T1000 (cell line): Measurements from ENCODE around the gene GALNT6.

Experiments used
- DNase-seq: peaks from one replicate; lab custom pipeline; 2025; ENCODE audit warnings: mixed read lengths; lab: John Stamatoyannopoulos, UW

The GALNT6 gene

DNA sequence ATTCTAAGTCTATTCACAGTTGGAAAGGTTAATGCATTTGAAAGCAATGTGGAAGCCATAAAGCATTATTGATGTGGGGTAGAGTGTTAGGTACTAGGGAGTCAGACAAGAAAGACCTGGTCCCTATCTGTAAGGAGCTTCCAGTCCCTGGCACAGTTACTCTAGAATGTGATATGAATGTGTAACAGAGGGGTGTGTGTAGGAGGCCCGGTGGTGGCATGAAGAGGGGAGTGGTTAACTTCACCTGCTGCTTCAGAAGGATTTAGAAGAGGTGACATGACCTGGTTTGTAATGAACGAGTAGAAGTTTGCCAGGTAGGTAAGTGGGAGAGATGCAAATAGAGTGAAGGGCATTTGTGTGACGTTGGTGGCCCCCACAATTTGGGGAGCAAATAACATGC lies 15.1 kb upstream of the GALNT6 start:
- DNase-seq = no peak

DNA sequence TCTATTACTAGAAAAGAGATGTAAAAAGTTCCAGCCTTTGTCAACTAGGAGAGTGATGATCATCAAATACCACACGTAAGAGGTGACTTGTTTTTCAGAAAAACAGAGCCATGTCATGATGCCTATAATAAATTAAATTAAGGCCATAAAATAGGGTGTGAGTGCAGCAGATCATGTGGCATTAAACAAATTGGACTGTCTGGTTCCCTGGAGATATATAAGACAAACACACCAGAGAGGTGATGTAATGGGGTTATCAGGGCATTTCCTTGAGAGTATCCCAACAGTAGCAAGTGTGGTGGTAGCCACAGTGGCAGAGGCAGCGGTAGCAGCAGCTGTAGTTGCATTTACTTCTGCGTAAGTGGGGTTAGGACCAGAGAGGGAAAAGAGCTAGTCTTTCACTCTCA lies 14.6 kb upstream of the GALNT6 start:
- no peak for DNase-seq

DNA sequence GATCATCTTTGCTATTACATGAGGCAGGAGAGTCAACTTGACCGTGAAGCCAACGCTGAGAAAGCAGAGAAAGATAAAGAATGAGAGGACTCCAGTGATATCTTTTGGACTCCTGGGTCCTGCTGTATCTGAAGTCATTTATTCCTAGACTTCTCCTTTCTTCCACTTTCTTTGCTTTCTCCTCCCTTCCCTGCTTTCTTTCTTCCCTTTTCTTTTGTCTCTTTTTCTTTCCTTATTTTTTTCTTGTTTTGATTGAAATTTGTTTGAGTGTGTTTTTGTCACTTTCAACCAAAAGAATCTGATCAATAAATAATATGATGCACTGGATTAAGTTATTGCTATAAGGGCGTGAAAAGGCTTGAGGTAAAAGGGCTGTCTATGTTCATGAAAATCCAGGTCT lies 13.4 kb upstream of the GALNT6 start:
- DNase-seq = no peak

DNA sequence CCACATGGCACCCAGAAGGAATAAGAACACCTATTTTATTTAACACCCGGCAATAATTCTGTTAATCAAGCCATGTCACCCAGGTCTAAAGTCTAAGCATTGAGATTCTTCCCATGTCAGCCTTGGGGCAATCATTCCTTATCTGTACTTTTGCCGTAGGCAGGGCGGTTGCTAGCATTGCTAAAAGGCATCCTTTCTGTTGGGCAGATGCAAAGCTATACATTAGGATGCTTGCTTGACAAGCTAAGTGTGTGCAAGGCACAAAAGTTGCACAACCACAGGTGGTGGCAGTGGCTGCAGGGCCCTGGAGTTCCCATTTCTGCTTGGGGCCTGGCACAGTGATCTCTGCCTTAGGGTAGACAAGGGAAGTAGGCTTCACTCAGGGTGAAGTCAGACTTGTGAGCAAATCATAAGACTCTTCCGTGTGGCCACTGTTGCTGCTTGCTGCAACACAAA lies 12.5 kb upstream of the GALNT6 start:
- no peak for DNase-seq

DNA sequence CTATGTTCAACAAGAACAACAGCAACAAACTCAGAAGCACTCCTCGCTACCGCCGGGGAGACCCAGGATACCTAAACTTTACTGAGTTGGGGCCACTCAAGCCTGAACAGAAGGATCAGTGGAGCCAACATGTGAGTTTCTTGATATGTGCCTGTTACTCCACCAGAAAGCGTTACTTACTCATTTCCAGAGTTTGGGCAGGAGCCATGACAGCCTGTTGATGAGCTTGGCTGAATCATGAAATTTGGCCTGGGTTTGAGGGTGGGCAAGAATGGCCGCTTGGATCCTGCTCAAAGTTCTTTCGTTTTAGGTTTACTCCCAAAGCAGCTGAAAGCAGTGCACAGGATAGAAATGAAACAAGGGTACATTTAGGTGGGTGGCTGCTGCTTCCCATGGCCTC lies 12.0 kb upstream of the GALNT6 start:
- no peak for DNase-seq

DNA sequence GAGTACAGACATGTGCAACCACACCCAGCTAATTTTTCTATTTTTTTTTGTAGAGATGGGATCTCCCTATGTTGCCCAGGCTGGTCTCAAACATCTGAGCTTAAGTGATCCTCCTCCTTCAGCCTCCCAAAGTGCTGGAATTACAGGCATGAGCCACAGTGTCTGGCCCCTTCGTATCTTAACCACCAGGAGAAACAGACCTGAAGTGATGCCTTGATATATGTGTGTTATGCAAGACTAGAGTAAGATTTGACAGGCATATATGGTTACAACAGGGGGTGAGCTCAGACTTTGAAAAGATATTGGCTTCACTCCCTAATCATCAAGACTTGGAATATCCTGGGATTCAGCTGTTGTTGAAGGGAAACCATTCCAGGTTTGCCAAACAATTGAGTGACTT lies 10.7 kb upstream of the GALNT6 start:
- DNase-seq = no peak

DNA sequence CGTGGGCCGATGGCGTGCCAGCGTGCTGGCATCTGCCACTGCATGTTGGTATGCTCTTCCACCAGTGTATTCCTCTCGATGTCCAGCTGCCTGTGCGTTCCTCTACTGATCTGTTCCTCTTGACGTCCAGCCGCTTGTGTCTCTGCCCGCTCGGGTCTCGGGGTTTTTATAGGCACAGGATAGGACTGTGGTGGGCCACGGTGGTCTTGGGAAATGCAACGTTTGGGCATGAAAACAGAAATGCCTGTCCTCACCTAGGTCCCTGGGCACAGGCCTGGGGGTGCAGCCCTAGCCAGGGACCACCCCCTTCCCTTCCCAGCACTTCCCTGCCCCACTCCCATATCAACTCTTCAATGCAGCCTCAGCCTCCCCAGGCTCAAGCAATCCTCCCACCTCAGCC lies 10.3 kb upstream of the GALNT6 start:
- DNase-seq = no peak

DNA sequence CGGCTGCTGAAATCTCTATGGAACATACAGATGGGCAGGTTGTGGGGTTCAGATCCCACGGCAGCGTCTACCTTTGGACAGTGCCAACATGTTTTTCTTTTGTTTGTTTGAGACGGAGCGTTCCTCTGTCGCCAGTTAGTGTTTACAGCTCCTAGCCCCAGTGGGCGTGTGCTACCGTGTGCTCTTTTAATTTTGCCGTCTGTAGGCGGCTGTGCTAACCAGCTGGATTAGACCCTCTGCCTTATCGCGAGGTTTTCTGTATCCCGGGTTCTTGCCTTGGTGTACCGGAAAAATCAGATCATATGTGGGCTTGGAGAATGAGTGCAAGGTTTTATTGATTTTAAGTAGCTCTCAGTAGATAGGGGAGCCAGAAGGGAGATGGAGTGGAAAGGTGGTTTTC lies 9.8 kb upstream of the GALNT6 start:
- DNase-seq = no peak

DNA sequence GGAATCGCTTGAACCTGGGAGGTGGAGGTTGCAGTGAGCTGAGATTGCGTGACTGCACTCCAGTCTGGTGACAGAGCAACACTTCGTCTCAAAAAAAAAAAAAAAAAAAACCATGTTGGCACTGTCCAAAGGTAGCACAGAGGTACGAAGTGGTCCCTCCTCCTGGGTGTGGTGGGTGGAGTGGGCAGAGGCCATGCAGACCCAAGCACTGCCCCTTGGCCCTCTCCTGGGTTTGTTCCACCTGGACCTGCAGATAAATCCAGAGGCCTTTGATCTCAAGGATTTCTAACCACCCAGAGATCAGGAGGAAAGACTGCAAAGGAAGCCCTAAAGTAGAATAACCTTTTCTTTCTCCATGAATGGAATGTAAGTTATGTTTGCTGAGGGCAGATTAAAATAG lies 8.7 kb upstream of the GALNT6 start:
- DNase-seq = no peak

DNA sequence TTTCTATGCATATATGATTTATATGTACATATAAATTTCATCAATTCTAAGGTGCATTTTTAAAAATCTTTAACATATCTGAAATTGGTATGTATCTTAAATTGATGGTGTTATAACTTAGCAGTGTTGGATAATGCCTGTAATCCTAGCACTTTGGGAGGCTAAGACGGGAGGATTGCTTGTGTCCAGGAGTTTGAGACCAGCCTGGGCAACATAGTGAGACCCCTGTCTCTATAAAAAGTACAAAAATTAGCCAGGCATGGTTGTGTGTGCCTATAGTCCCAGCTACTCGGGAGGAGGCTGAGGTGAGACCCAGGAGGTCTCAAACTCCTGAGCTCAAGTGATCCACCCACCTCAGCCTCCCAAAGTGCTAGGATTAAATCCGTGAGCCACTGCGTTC lies 6.5 kb upstream of the GALNT6 start:
- no peak for DNase-seq

DNA sequence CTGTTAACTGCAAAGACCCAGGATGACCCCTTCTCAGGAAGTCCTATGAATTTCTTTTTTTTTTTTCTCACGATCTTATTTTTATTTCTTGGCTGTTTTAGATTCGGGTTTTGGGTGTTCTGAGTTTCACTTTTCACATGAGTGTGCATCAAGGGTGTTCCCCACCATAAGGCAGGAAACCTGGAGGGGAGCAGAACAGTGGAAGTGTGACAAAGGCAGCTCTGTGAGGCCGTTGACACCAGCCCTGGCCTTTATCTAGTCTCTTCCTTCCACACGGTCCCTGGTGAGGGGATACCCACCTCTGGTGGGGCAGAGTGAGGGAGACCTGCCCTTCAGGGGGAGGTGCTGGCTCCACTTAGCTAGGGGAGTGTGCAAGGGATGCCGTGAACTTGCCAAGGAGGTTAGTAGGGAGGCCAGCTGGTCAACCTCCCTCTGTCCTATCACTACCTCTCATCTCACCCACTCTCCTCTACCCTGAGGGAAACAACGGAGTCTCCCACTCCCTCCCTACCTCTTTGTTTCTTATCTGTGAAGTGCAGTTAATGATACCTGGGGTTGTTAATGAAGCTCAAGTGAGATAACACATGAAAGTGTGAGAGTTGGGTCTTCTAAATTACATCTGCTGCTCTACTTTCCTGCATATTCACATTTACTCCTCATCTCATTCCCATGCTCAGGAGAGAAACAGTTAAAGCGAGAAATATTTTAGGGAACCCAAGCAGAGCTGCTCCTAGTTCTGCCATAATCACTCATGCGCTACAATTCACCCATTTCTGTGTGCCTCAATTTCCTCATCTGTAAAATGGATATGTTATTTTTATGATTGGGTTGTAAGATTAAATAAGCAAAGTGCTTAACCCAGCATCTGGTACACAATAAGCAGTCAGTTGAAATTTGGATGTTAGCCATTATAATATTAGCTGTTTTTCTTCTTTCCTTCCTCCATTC lies 4.4 kb upstream of the GALNT6 start:
- no peak for DNase-seq

DNA sequence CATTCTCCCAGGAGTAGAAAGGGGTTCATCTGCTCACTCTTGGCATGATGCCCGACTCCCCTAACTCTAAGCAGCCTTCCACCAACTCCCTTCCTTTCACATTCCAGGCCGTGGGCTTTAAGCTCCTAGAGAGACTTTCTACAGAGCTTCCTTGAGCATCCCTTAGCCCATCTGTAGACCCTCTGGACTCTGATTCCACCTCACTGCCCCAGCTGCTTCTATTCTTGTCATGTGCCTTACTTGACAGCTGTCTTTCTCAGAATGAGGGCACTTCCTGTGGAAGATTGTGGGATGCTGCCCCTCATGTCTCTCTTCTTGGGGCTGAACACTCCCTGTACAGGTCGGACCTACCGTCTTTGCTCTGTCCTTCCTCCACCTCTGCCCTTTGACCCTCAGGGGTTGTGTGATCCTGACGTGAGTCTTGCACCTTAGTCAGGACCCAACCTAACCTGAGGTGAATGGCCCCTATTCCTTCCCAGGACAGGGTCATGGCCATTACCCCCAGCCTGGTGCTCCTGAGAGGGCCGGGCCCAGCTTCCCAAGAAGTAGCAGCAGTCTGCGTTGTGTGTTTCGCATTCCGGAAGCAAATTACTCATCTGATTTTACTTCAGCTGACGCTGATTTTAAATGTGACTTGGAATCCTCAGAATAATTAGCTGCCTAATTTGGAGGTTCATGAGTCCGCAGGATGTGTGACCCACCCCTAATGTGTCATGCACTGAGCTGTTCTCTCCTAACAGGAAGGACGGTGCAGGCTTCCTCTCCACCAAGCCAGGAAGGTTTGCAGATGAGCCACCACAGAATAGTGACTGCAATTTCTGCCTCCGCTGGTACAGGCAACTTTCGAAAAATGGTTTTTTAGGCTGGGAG lies 2.7 kb upstream of the GALNT6 start:
- no peak for DNase-seq

DNA sequence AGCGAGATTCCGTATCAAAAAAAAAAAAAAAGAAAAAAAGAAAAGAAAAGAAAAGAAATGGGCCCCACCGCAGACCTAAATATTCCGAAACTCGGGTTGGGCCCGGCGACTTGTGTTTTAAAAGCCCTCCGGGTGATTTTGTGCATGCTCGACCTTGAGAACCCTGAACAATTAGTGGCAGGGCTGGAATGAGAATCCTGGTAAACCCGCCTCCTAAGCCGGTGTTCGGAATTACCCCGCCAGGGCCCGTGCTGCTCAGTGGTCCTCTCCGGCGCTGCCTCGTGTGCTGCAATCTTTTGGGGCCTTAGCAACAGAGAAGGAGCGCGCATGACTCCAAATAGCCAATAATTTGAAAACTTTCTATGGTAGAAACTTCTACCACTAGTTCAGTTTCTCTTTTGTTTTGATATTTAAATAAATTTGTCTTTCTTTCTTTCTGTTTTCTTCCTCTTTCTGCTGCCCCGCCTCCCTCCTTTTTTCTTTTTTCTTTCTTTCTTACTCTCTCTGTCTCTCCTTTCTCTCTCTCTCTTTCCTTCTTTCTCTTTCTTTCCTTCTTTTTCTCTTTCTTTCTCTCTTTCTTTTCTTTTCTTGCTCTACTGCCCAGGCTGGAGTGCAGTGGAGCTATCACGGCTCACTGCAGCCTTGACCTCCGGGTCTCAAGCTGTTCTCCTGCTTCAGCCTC lies 1.5 kb upstream of the GALNT6 start:
- no peak for DNase-seq

DNA sequence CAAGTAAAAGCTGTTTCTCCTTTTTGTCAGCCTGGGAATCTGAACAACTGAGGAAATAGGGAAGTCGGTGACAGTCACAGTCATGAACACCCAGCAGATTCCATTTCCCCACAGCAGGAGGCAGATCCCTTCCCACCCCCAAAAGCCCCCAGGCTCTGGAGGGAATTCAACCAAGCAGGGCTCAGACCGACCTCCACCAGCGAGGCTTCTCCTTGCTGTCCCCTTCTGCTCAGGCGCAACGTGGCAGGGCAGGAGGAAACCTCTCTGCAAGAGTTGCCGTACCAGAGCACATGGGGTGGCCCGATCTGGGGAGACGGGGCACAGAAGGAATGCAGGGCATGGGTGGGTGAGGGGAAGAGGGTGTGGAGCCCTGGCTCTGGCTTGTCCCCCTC lies 319 bp downstream of the GALNT6 start:
- no peak for DNase-seq

DNA sequence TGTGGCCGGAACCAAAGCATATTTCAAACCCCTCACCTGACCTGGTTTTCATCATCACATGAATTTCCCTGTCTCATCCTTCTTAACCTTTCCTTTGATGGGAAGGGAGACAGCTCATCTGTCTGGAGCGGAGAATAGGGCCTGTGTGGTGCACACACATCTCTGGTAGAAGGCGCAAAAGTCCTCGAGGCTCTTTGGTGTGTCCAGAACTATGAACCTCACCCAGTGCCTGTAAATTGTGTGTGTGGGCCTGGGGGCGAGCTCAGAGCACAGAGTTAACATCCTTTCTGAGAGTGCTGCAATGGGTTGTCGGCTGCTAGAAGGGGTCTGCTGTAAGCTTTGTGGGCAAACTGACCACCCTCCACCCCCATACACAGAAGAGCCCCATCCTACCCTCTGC lies 749 bp downstream of the GALNT6 start:
- DNase-seq = no peak

DNA sequence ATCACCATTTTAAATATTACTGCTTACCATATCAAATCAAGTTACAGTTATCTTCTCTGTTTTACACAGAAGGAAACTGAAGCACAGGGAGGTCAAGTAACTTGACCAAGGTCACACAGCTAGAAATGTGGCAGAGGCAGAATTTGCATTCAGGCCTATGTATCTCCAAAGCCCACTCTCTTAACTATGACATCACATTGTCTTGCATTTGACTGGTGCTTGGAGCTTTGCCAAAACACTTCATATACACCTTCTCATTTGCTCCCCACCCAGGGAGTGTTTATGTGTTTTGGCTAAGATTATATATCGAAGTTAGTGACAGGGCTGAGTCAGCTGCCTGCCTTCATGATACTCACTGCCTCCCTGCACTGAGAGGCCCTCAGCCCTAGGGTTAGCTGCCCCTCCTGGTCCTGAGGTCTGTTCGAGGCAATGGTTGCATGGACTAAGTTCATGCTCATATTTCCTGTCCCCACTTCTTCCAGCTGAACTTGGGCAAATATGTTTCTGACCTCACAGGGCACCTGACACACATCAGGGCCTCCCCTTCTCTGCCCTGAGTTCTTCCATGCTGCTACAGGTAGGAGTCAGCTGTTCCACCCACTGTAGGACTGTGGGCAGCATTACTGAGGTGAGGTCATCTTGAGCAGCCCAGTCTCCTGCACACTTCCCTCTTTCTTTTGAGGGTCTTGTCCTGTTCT lies 1.8 kb downstream of the GALNT6 start:
- DNase-seq = no peak

DNA sequence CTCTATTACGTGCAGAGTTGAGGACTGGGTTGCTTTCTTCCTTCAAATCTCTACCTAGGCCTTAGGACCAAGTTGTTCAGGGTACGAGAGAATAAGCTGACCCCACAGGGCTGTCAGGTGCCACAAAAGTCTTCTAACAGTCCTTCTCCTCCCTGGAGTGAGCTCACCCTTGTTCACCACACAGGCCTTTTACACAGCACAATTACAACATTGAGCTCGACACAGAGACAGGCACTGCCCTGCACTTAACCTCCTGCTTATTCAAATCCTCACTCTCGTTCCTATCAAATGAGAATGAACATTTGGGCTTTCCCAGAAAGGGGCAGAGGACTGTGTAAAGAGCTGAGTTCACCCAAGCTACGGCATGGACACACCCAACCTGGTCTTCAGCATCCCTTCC lies 2.4 kb downstream of the GALNT6 start:
- DNase-seq = no peak

DNA sequence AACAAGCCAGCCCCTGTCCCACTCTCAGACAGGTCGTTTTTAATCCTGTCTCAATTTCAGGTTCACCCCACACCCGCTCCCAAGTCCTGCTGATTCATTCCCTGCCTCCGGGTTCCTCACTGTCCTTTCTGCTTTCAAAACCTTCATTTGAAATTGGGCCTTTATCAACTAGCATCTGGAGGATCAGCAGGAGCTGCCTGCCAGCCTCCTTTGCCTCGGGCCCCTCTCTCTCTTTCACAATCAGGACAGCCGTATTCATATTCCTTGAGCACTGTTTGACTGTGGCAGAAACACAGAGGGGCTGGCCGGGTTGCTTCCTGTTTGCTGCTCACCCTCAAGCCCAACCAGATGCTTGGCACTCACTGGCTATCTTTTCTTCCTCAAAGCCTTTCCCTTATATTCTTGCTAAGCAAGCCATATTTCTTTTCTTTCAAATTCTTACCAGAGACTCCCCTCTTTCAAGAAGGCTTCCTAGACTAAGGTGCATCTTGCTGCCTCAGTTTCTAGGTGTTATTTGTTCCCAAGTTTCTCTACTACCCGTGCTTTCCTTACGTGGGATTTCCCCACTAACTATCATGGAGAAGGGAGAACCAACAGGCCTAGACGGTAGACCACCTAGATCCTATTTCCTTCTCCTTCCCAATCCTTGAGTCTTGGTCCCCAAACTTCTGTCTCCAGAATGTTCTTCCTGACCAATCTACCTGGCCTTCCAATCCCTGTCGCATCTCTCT lies 3.0 kb downstream of the GALNT6 start:
- no peak for DNase-seq

DNA sequence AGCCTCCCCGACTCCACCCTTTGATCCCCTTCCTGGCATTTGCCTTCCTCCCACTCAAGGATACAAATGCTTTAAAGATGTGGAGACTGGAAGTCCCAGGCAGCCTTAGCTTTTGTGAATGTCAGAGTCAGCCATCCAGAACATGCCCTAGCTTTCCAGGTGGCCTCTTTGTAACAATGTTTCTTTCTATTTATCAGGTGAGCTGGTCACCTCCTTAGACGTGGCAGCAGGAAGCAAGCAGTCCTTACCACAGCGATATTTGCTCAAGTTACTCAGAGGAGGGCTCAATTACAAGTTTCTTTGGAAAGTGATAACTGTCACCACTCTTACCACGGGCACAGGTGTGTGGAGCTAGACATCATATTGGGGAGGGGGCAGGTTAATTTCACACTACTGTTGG lies 4.9 kb downstream of the GALNT6 start:
- no peak for DNase-seq

DNA sequence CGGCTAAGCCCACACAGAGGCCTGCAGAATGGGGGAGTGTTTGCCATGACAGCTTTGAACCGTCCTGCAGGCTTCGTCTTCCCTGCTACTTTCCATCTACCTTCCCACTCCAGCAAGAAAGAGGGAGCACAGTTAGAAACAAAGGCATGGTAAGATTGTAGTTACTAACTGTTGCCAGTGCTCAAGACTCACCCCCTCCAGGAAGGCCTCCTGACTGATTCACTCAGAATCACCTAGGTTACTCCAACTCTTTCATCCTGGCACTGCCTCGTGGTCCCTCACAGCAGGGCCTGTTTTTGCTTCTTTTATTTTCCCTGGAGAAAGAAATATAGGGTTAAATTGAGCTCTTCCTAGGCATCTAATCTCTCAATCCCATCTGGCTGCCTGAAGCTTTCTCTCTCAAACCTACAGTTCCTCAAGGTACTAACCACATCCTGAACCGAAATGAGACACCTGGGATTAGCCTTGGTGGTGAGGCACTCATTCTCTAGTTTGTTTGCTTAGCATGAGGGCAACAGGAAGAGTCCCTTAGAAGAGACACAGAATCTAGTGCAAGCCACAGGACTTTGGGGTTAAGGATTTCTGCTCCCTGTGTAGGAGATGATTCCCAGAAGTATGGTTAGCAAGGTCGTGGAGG lies 7.8 kb downstream of the GALNT6 start:
- DNase-seq = no peak

DNA sequence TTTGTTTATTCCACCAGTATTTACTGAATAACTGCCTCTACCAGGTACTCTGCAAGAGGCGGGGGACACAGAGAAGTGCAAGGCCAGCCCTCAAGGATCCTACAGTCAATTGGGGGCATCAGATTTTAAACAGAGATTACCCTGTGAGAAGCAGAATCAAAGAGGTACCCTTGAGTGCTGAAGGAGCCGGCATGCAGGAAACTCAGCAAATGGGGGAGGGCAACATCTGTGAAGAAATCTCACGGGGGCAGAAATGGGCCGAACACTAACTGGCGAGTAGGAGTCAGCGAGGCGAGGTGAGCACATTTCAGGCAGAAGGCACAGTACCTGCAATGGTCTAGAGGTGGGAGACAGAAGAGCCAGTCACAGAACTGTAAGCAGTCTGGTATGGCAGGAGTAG lies 9.0 kb downstream of the GALNT6 start:
- no peak for DNase-seq
